ENCODE measurements around the gene CCDC17. TPM values are rescaled to one million over a fixed set of nuclear protein-coding genes. Genes with fewer than 3 reads are reported as not detected.

The CCDC17 gene
- total RNA-seq, 2 experiments from 2014 or later, result 0.62 to 1.0 TPM

DNA sequence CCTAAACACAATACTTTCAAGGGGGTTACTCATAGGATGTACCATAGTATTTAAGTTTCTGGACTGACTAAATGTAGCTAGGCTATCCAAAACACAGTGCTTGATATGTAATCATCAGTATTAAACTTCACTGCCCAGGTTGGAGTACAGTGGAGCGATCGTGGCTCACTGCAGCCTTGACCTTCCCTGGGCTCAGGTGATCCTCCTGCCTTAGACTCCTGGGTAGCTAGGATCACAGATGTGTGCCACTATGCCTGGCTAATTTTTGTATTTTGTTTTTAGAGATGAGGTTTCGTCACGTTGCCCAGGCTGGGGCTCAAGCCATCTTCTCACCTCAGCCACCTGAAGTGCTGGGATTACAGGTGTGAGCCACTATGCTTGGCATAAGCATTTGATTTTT lies 29.4 kb downstream of the CCDC17 start:
- Mint-ChIP-seq H3K36me3 (ENCODE audit: low read depth) (peaks cover 41% of the 10 kb centered on the region), H3K4me3 (no peak overlapping the region), H3K4me1 (ENCODE audit: low read depth) (peaks cover 28% of the 10 kb centered on the region), H3K27ac (no peak overlapping the region), H3K27me3 (ENCODE audit: low read depth) (no peaks in the 10 kb centered on the region), H3K9me3 (no peaks in the 10 kb centered on the region)
- DNase-seq, result no peak
- intact Hi-C loops (cut with micrococcal nuclease), result no loop called here
- CTCF ChIA-PET, result interaction anchor here (0.7 kb wide), 1 partner anchor 81 kb away, joined by 4 read pairs; no protein-coding TSS in a partner anchor

GRCh38 chr1:45589861-45590260 lies 34.0 kb downstream of the CCDC17 start:
- CTCF ChIA-PET, result interaction anchor here (0.6 kb wide), 1 partner anchor 97 kb away, joined by 3 read pairs; no protein-coding TSS in a partner anchor
- no peak overlapping the region for H3K4me3 Mint-ChIP-seq
- intact Hi-C loops (cut with micrococcal nuclease), result loop anchor here (10.0 kb wide), 2 partner anchors 595 to 785 kb away; partner anchors contain the start of genes BTBD19, DYNLT4 and PLK3
- H3K9me3 Mint-ChIP-seq, result no peaks in the 10 kb centered on the region
- H3K27ac Mint-ChIP-seq, result no peak overlapping the region
- H3K27me3 Mint-ChIP-seq (ENCODE audit: low read depth), result no peaks in the 10 kb centered on the region
- H3K4me1 Mint-ChIP-seq (ENCODE audit: low read depth), result peaks cover 38% of the 10 kb centered on the region
- no peak for DNase-seq
- H3K36me3 Mint-ChIP-seq (ENCODE audit: low read depth), result peaks cover 36% of the 10 kb centered on the region

DNA sequence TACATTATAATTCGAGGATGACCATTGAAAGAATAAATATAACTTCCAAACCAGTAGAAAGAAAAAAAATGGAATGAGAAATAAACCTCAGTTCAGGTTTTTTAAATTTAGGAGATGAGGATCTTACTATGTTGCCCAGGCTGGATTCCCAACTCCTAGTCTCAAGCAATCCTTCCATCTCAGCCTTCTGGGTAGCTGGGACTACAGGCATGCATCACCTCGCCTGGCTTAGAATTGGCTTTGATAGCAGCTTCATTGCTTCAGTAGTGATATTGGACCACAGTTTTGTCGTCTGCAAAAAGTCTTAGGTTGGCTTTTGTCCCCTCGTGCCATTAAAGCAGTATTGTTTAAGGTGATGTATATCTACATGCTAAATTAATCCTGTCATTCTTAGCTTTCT lies 37.1 kb downstream of the CCDC17 start:
- Mint-ChIP-seq H3K27me3 (ENCODE audit: low read depth) (no peaks in the 10 kb centered on the region), H3K9me3 (no peaks in the 10 kb centered on the region), H3K4me1 (ENCODE audit: low read depth) (peaks cover 38% of the 10 kb centered on the region), H3K27ac (peak overlapping the region; percentile 71), H3K36me3 (ENCODE audit: low read depth) (peaks cover 20% of the 10 kb centered on the region), H3K4me3 (peak overlapping the region; percentile 95)
- CTCF ChIA-PET, result interaction anchor here (0.5 to 2.4 kb wide), 6 partner anchors 56 to 94 kb away, joined by 3 to 13 read pairs (median 3); partner anchors contain the start of gene PRDX1
- intact Hi-C loops (cut with micrococcal nuclease), result loop anchor here (10.0 kb wide), 2 partner anchors 598 to 782 kb away; partner anchors contain the start of genes BTBD19, DYNLT4 and PLK3
- DNase-seq, result no peak

DNA sequence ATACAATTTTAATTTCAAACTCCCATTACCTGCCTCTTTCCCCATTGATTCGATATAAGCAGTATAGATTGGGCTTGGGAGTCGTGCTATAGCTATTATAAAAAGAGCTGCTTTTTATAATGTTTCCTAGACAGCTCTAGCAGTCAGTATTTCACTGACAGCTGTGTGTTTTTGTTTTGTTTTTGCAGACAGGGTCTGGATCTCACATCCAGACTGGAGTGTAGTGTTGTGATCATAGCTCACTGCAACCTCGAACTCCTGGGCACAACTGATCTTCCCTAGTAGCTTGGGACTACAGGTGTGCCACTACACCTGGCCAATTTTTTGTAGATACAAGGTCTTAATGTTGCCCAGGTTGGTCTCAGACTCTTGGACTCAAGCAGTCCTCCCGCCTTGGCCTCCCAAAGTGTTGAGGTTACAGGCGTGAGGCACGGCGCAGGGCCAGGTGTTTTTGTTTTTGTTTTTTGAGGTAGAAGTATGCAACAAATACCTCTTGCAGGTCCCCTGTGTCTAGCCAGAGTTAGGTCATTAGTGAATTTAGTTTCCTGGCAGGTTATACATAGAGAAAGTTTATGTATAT lies 38.3 kb downstream of the CCDC17 start:
- intact Hi-C loops (cut with micrococcal nuclease), result loop anchor here (2.0 to 10.0 kb wide), 3 partner anchors 599 to 781 kb away; partner anchors contain the start of genes BTBD19, DYNLT4, PLK3 and RAD54L
- CTCF ChIA-PET, result interaction anchor here (1.0 to 3.2 kb wide), 8 partner anchors 15 to 93 kb away, joined by 3 to 13 read pairs (median 4); partner anchors contain the start of genes AKR1A1, CCDC163, MMACHC and PRDX1
- Mint-ChIP-seq H3K27me3 (ENCODE audit: low read depth) (no peaks in the 10 kb centered on the region), H3K4me1 (ENCODE audit: low read depth) (peaks cover 33% of the 10 kb centered on the region), H3K9me3 (no peaks in the 10 kb centered on the region), H3K36me3 (ENCODE audit: low read depth) (peaks cover 16% of the 10 kb centered on the region), H3K27ac (peak overlapping the region; percentile 98), H3K4me3 (peak overlapping the region; percentile 95)
- no peak for DNase-seq

- Mint-ChIP-seq H3K9me3 (no peaks in the 10 kb centered on the region), H3K4me3 (peak overlapping the region; percentile 95), H3K27me3 (ENCODE audit: low read depth) (no peaks in the 10 kb centered on the region), H3K4me1 (ENCODE audit: low read depth) (peaks cover 32% of the 10 kb centered on the region), H3K27ac (peak overlapping the region; percentile 98), H3K36me3 (ENCODE audit: low read depth) (peaks cover 16% of the 10 kb centered on the region)
- intact Hi-C loops (cut with micrococcal nuclease), result loop anchor here (2.0 to 10.0 kb wide), 3 partner anchors 600 to 780 kb away; partner anchors contain the start of genes BTBD19, DYNLT4, PLK3 and RAD54L
- no peak for DNase-seq
- CTCF ChIA-PET, result interaction anchor here (1.0 to 3.2 kb wide), 7 partner anchors 14 to 92 kb away, joined by 3 to 13 read pairs (median 4); partner anchors contain the start of genes AKR1A1, CCDC163, MMACHC and PRDX1
Measured at GRCh38 chr1:45585110-45585426, 38.8 kb downstream of the CCDC17 start.

- peak overlapping the region; percentile 98 for H3K27ac Mint-ChIP-seq
- no peaks in the 10 kb centered on the region for H3K9me3 Mint-ChIP-seq
- H3K4me3 Mint-ChIP-seq, result peak overlapping the region; percentile 95
- peak; percentile 92 for DNase-seq
- H3K4me1 Mint-ChIP-seq (ENCODE audit: low read depth), result peaks cover 32% of the 10 kb centered on the region
- intact Hi-C loops (cut with micrococcal nuclease), result loop anchor here (1.0 to 10.0 kb wide), 11 partner anchors 42 to 862 kb away; partner anchors contain the start of genes BTBD19, DYNLT4, HECTD3 and MAST2
- CTCF ChIA-PET, result interaction anchor here (1.2 to 3.2 kb wide), 5 partner anchors 16 to 85 kb away, joined by 3 to 12 read pairs (median 4); partner anchors contain the start of genes AKR1A1, CCDC163, MMACHC and PRDX1
- H3K36me3 Mint-ChIP-seq (ENCODE audit: low read depth), result peaks cover 16% of the 10 kb centered on the region
- H3K27me3 Mint-ChIP-seq (ENCODE audit: low read depth), result no peaks in the 10 kb centered on the region
Measured at GRCh38 chr1:45584351-45585109, 39.3 kb downstream of the CCDC17 start.

GRCh38 chr1:45583666-45584350 lies 40.0 kb downstream of the CCDC17 start, which contains the start of gene NASP:
TSS of gene NASP (plus strand) at chr1:45584041. CDS start at chr1:45584147, 106 bp downstream.
- CTCF ChIA-PET, result interaction anchor here (1.3 to 3.2 kb wide), 6 partner anchors 33 to 280 kb away, joined by 4 to 12 read pairs (median 4); partner anchors contain the start of genes AKR1A1, CCDC163, MMACHC and PRDX1
- peaks cover 12% of the 10 kb centered on the region for H3K36me3 Mint-ChIP-seq (ENCODE audit: low read depth)
- peak; percentile 90 for DNase-seq
- H3K27me3 Mint-ChIP-seq (ENCODE audit: low read depth), result no peaks in the 10 kb centered on the region
- intact Hi-C loops (cut with micrococcal nuclease), result loop anchor here (1.0 to 10.0 kb wide), 17 partner anchors 33 to 862 kb away; partner anchors contain the start of genes BTBD19, CCDC163, DYNLT4 and HECTD3
- peak within 1 kb of the TSS; percentile 95 for H3K4me3 Mint-ChIP-seq
- peak within 1 kb of the TSS; percentile 98 for H3K27ac Mint-ChIP-seq
- peaks cover 28% of the 10 kb centered on the region for H3K4me1 Mint-ChIP-seq (ENCODE audit: low read depth)
- no peaks in the 10 kb centered on the region for H3K9me3 Mint-ChIP-seq

GRCh38 chr1:45583264-45583665 lies 40.6 kb downstream of the CCDC17 start:
- Mint-ChIP-seq H3K4me1 (ENCODE audit: low read depth) (peaks cover 22% of the 10 kb centered on the region), H3K27me3 (ENCODE audit: low read depth) (no peaks in the 10 kb centered on the region), H3K9me3 (no peaks in the 10 kb centered on the region), H3K27ac (peak overlapping the region; percentile 98), H3K4me3 (peak overlapping the region; percentile 95), H3K36me3 (ENCODE audit: low read depth) (peaks cover 12% of the 10 kb centered on the region)
- peak; percentile 96 for DNase-seq
- intact Hi-C loops (cut with micrococcal nuclease), result loop anchor here (1.0 to 10.0 kb wide), 14 partner anchors 32 to 861 kb away; partner anchors contain the start of genes BTBD19, CCDC163, DYNLT4 and HECTD3
- CTCF ChIA-PET, result interaction anchor here (0.8 to 3.2 kb wide), 4 partner anchors 17 to 280 kb away, joined by 4 to 12 read pairs (median 4); partner anchors contain the start of gene AKR1A1

- DNase-seq, result no peak
- H3K36me3 Mint-ChIP-seq (ENCODE audit: low read depth), result peaks cover 11% of the 10 kb centered on the region
- H3K27me3 Mint-ChIP-seq (ENCODE audit: low read depth), result no peaks in the 10 kb centered on the region
- no peak overlapping the region for H3K27ac Mint-ChIP-seq
- H3K9me3 Mint-ChIP-seq, result no peaks in the 10 kb centered on the region
- peaks cover 2% of the 10 kb centered on the region for H3K4me1 Mint-ChIP-seq (ENCODE audit: low read depth)
- CTCF ChIA-PET, result interaction anchor here (1.0 to 2.0 kb wide), 2 partner anchors 61 to 67 kb away, joined by 3 to 6 read pairs; no protein-coding TSS in a partner anchor
- intact Hi-C loops (cut with micrococcal nuclease), result no loop called here
- H3K4me3 Mint-ChIP-seq, result no peak overlapping the region
Measured at GRCh38 chr1:45574105-45574626, 49.7 kb downstream of the CCDC17 start.

DNA sequence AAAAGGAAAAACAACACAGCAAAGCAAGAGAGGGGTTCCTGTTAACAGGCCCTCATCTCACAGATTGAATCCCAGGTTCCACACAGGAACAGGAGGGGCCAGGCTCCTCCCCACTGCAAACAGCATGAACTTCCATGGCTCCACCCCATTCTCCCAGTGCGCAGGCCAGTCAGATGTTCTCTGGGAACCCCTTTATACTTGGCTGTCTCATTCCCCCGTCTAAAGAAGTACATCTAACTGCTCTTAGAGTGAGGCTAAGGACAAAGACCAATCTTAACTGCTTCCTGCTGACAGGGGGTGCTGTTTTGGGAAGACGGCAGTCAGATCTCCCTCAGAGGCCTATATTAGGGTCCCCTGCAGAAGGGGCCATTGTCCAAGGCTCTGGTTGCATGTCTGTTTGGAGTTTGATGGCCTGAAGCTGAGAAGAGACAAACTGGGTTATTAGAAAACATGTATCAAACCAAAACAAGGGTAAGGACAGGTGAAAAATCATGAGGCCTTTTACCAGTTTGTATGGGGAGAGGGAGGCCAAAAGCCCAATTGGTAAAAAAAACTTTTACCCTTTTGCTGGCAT lies 50.5 kb downstream of the CCDC17 start:
- H3K27ac Mint-ChIP-seq, result no peak overlapping the region

GRCh38 chr1:45570631-45571030 lies 53.2 kb downstream of the CCDC17 start:
- Mint-ChIP-seq H3K9me3 (no peaks in the 10 kb centered on the region), H3K27ac (no peak overlapping the region), H3K27me3 (ENCODE audit: low read depth) (no peaks in the 10 kb centered on the region), H3K36me3 (ENCODE audit: low read depth) (peaks cover 22% of the 10 kb centered on the region), H3K4me3 (no peak overlapping the region), H3K4me1 (ENCODE audit: low read depth) (peaks cover 2% of the 10 kb centered on the region)
- DNase-seq, result no peak
- intact Hi-C loops (cut with micrococcal nuclease), result loop anchor here (1.0 to 2.0 kb wide), 3 partner anchors 50 to 211 kb away; partner anchors contain the start of gene PRDX1
- CTCF ChIA-PET, result interaction anchor here (0.9 to 7.0 kb wide), 16 partner anchors 9 to 227 kb away, joined by 3 to 98 read pairs (median 8); partner anchors contain the start of genes CCDC163, MMACHC, PRDX1 and TESK2

More for the DNA sequence above, 50.5 kb downstream of the CCDC17 start:
- Mint-ChIP-seq H3K36me3 (ENCODE audit: low read depth) (peaks cover 13% of the 10 kb centered on the region), H3K9me3 (no peaks in the 10 kb centered on the region), H3K4me1 (ENCODE audit: low read depth) (peaks cover 2% of the 10 kb centered on the region), H3K27me3 (ENCODE audit: low read depth) (no peaks in the 10 kb centered on the region), H3K4me3 (no peak overlapping the region)
- no peak for DNase-seq
- CTCF ChIA-PET, result interaction anchor here (2.0 kb wide), 1 partner anchor 61 kb away, joined by 6 read pairs; no protein-coding TSS in a partner anchor
- intact Hi-C loops (cut with micrococcal nuclease), result no loop called here

Measured in activated naive CD4-positive, alpha-beta T cell treated with anti-CD3 and anti-CD28 coated beads for 36 hours (primary cell).